Thoracic aorta (tissue), 2 donors: Measurements from ENCODE around the gene WFDC12. TPM values are rescaled to one million over a fixed set of nuclear protein-coding genes. Genes with fewer than 3 reads are reported as not detected.

Experiments used
- ATAC-seq: fragments of 150-250 bp; one replicate; pipeline ENCODE4 v1.8.0; 2017; ENCODE audit warnings: low read depth; ENCODE audit not compliant: insufficient number of reproducible peaks, low FRiP score
- DNase-seq: peaks from one replicate; pipeline ENCODE4 v3.0.0-alpha.2; 2020; ENCODE audit warnings: low spot score
- H3K27ac ChIP-seq, 2 donors: fragments of 200-600 bp; sonication (generic); 1 replicate in 1 of 2; 2 replicates in 1 of 2; pipeline ENCODE4 v1.5.1; 2016; ENCODE audit warnings: mild to moderate bottlenecking in 2 of 2, moderate library complexity in 2 of 2
- H3K27me3 ChIP-seq: fragments of 200-600 bp; sonication (generic); replicated peaks from 2 replicates; pipeline ENCODE4 v1.6.0; 2016; ENCODE audit warnings: mild to moderate bottlenecking; ENCODE audit not compliant: insufficient read depth
- H3K36me3 ChIP-seq: fragments of 200-600 bp; sonication (generic); one replicate; pipeline ENCODE4 v1.5.1; 2016
- H3K4me1 ChIP-seq, 2 donors: fragments of 200-600 bp; sonication (generic); 1 replicate in 1 of 2; 2 replicates in 1 of 2; pipeline versions ENCODE4 v1.5.1 to v1.6.0; 2016; ENCODE audit warnings: low read depth in 2 of 2, mild to moderate bottlenecking in 1 of 2; ENCODE audit not compliant: control insufficient read depth in 1 of 2
- H3K4me3 ChIP-seq: fragments of 200-600 bp; sonication (generic); 2 replicates; pipeline ENCODE4 v1.5.1; 2016; ENCODE audit warnings: mild to moderate bottlenecking
- H3K9me3 ChIP-seq: fragments of 200-600 bp; sonication (generic); 2 replicates; pipeline ENCODE4 v1.5.1; 2016
- CTCF ChIP-seq: fragments of 200-600 bp; sonication (generic); IDR thresholded peaks from one replicate; pipeline ENCODE4 v1.5.1; 2019; ENCODE audit warnings: antibody characterized with exemption
- total RNA-seq, 2 donors: library from RNA; depleted of rRNA; stranded (reverse); fragments of >200 nt; gene quantifications; one replicate each; pipeline versions ENCODE4 v1.1.0 to v1.2.3, GENCODE V29; 2016

Gene WFDC12
- total RNA-seq, 2 donors from 2014 or later, result not detected

GRCh38 chr20:45097485-45098102, 26.7 kb downstream of the WFDC12 start:
- Histone ChIP-seq H3K4me3 (peak overlapping the region; percentile 34), H3K9me3 (no peaks in the 10 kb centered on the region), H3K4me1 (peaks cover 0 to 11% of the 10 kb centered on the region in 2 donors), H3K36me3 (no peaks in the 10 kb centered on the region), H3K27ac (no peak overlapping the region), H3K27me3 (no peaks in the 10 kb centered on the region)
- ATAC-seq, result no peak
- no peak for DNase-seq
- TF ChIP-seq CTCF, result no peak

GRCh38 chr20:45096781-45097180, 27.5 kb downstream of the WFDC12 start:
- Histone ChIP-seq H3K36me3 (no peaks in the 10 kb centered on the region), H3K27ac (no peak overlapping the region), H3K27me3 (no peaks in the 10 kb centered on the region), H3K4me3 (no peak overlapping the region), H3K9me3 (no peaks in the 10 kb centered on the region), H3K4me1 (peaks cover 0 to 11% of the 10 kb centered on the region in 2 donors)
- ATAC-seq (no peak), DNase-seq (no peak)
- TF ChIP-seq CTCF, result no peak

- H3K27me3 ChIP-seq, result no peaks in the 10 kb centered on the region
- no peaks in the 10 kb centered on the region for H3K9me3 ChIP-seq
- peaks cover 0 to 11% of the 10 kb centered on the region in 2 donors for H3K4me1 ChIP-seq
- H3K27ac ChIP-seq, result no peak overlapping the region
- no peaks in the 10 kb centered on the region for H3K36me3 ChIP-seq
- ATAC-seq, result no peak
- peak; percentile 69 for TF ChIP-seq CTCF
- DNase-seq, result no peak
- no peak overlapping the region for H3K4me3 ChIP-seq
These were observed 28.4 kb downstream of the WFDC12 start for GRCh38 chr20:45095805-45096238.

GRCh38 chr20:45094864-45095574, 29.2 kb downstream of the WFDC12 start:
- ATAC-seq (no peak), DNase-seq (no peak)
- Histone ChIP-seq H3K27ac (no peak overlapping the region), H3K4me1 (peaks cover 0 to 11% of the 10 kb centered on the region in 2 donors), H3K9me3 (no peaks in the 10 kb centered on the region), H3K4me3 (no peak overlapping the region), H3K27me3 (no peaks in the 10 kb centered on the region), H3K36me3 (no peaks in the 10 kb centered on the region)
- no peak for TF ChIP-seq CTCF

- TF ChIP-seq CTCF, result no peak
- Histone ChIP-seq H3K4me3 (no peak overlapping the region), H3K36me3 (no peaks in the 10 kb centered on the region), H3K4me1 (peaks cover 0 to 11% of the 10 kb centered on the region in 2 donors), H3K27ac (no peak overlapping the region), H3K9me3 (no peaks in the 10 kb centered on the region), H3K27me3 (no peaks in the 10 kb centered on the region)
- DNase-seq (no peak), ATAC-seq (no peak)
These were observed 30.1 kb downstream of the WFDC12 start for GRCh38 chr20:45094201-45094600.
